Measurements from ENCODE around the gene CEP192.
"Not testable (repeated sequence)": the region's sequence is repeated elsewhere in the genome, so short reads cannot be mapped to it uniquely, and the experiment has no call there.

CEP192 gene

GRCh38 chr18:13035249-13035914 is 44.2 kb downstream of the CEP192 start:
- no peak for DNase-seq (ENCODE audit: low spot score)

GRCh38 chr18:13036622-13037320 is 45.6 kb downstream of the CEP192 start:
- no peak for DNase-seq (ENCODE audit: low spot score)

GRCh38 chr18:13039806-13040205 is 48.6 kb downstream of the CEP192 start:
- DNase-seq (ENCODE audit: low spot score) = no peak

GRCh38 chr18:13043066-13043465 is 51.9 kb downstream of the CEP192 start:
- DNase-seq (ENCODE audit: low spot score) = no peak

- no peak for DNase-seq (ENCODE audit: low spot score)
Observed at GRCh38 chr18:13048061-13048595, 57.0 kb downstream of the CEP192 start.

GRCh38 chr18:13051159-13051558 is 60.0 kb downstream of the CEP192 start:
- no peak for DNase-seq (ENCODE audit: low spot score)

- no peak for DNase-seq (ENCODE audit: low spot score)
Observed at GRCh38 chr18:13051950-13052349, 60.8 kb downstream of the CEP192 start.

GRCh38 chr18:13054336-13054735 is 63.2 kb downstream of the CEP192 start:
- DNase-seq (ENCODE audit: low spot score) = no peak

GRCh38 chr18:13061630-13062189 is 70.5 kb downstream of the CEP192 start:
- no peak for DNase-seq (ENCODE audit: low spot score)

GRCh38 chr18:13067124-13067523 is 76.0 kb downstream of the CEP192 start:
- DNase-seq (ENCODE audit: low spot score) = no peak

GRCh38 chr18:13067966-13068365 is 76.8 kb downstream of the CEP192 start:
- no peak for DNase-seq (ENCODE audit: low spot score)

GRCh38 chr18:13070460-13070859 is 79.3 kb downstream of the CEP192 start:
- no peak for DNase-seq (ENCODE audit: low spot score)

- DNase-seq (ENCODE audit: low spot score) = no peak
Observed at GRCh38 chr18:13076886-13077285, 85.7 kb downstream of the CEP192 start.

- no peak for DNase-seq (ENCODE audit: low spot score)
Observed at GRCh38 chr18:13077473-13077872, 86.3 kb downstream of the CEP192 start.

GRCh38 chr18:13078065-13078464 is 86.9 kb downstream of the CEP192 start:
- DNase-seq (ENCODE audit: low spot score) = not testable (repeated sequence)

GRCh38 chr18:13086906-13087305 is 95.7 kb downstream of the CEP192 start:
- DNase-seq (ENCODE audit: low spot score) = no peak

GRCh38 chr18:13095466-13095865 is 104.3 kb downstream of the CEP192 start:
- DNase-seq (ENCODE audit: low spot score) = no peak

- DNase-seq (ENCODE audit: low spot score) = no peak
Observed at GRCh38 chr18:13096232-13096631, 105.1 kb downstream of the CEP192 start.

GRCh38 chr18:13096719-13097118 is 105.6 kb downstream of the CEP192 start:
- DNase-seq (ENCODE audit: low spot score) = no peak

GRCh38 chr18:13098104-13098503 is 106.9 kb downstream of the CEP192 start:
- DNase-seq (ENCODE audit: low spot score) = not testable (repeated sequence)

GRCh38 chr18:13099113-13099512 is 108.0 kb downstream of the CEP192 start:
- DNase-seq (ENCODE audit: low spot score) = no peak

- DNase-seq (ENCODE audit: low spot score) = no peak
Observed at GRCh38 chr18:13100942-13101658, 109.9 kb downstream of the CEP192 start.
